ENCODE measurements around the gene NEU4. TPM values are rescaled to one million over a fixed set of nuclear protein-coding genes. Genes with fewer than 3 reads are reported as not detected.
A peak's percentile ranks its signal among the peaks of the same experiment; 100 is the strongest.
"Not testable (repeated sequence)": the region's sequence is repeated elsewhere in the genome, so short reads cannot be mapped to it uniquely, and the experiment has no call there.

NEU4 gene
- total RNA-seq, 4 donors from 2014 or later: 3.0 to 119 (median 19.4) TPM

GRCh38 chr2:241815477-241816430 lies 6.8 kb downstream of the NEU4 start:
- in situ Hi-C loops (cut with MboI; ENCODE audit: low sequenced_read_pairs in 4 of 4) (no loop called here), intact Hi-C loops (cut with DNase I; ENCODE audit: low total_unique reads) (no loop called here)
- no peak overlapping the region for H3K4me3 ChIP-seq
- no peak for TF ChIP-seq POLR2A (IDR thresholded peaks at IDR 0.05)
- TF ChIP-seq, protein P1, sequence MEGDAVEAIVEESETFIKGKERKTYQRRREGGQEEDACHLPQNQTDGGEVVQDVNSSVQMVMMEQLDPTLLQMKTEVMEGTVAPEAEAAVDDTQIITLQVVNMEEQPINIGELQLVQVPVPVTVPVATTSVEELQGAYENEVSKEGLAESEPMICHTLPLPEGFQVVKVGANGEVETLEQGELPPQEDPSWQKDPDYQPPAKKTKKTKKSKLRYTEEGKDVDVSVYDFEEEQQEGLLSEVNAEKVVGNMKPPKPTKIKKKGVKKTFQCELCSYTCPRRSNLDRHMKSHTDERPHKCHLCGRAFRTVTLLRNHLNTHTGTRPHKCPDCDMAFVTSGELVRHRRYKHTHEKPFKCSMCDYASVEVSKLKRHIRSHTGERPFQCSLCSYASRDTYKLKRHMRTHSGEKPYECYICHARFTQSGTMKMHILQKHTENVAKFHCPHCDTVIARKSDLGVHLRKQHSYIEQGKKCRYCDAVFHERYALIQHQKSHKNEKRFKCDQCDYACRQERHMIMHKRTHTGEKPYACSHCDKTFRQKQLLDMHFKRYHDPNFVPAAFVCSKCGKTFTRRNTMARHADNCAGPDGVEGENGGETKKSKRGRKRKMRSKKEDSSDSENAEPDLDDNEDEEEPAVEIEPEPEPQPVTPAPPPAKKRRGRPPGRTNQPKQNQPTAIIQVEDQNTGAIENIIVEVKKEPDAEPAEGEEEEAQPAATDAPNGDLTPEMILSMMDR (IDR thresholded peaks at IDR 0.05 in 4 of 5, conservative IDR thresholded peaks at IDR 0.05 in 1 of 5): no peak
- H3K27me3 ChIP-seq: no peaks in the 10 kb centered on the region
- DNase-seq: no peak
- no peak for ATAC-seq
- no peaks in the 10 kb centered on the region for H3K36me3 ChIP-seq
- H3K27ac ChIP-seq: no peak overlapping the region
- H3K4me1 ChIP-seq: peaks cover 0 to 6% of the 10 kb centered on the region in 2 donors
- H3K9me3 ChIP-seq: no peaks in the 10 kb centered on the region

GRCh38 chr2:241816431-241817121 lies 7.6 kb downstream of the NEU4 start:
- H3K9me3 ChIP-seq: no peaks in the 10 kb centered on the region
- TF ChIP-seq, protein P1 (IDR thresholded peaks at IDR 0.05 in 4 of 5, conservative IDR thresholded peaks at IDR 0.05 in 1 of 5): no peak
- no peak for TF ChIP-seq POLR2A (IDR thresholded peaks at IDR 0.05)
- no peak overlapping the region for H3K27ac ChIP-seq
- intact Hi-C loops (cut with DNase I; ENCODE audit: low total_unique reads) (no loop called here), in situ Hi-C loops (cut with MboI; ENCODE audit: low sequenced_read_pairs in 4 of 4) (no loop called here)
- H3K4me1 ChIP-seq: no peaks in the 10 kb centered on the region
- ATAC-seq (no peak), DNase-seq (peak in 1 of 2 donors; percentile 6)
- no peaks in the 10 kb centered on the region for H3K36me3 ChIP-seq
- no peak overlapping the region for H3K4me3 ChIP-seq
- H3K27me3 ChIP-seq: no peaks in the 10 kb centered on the region

DNA sequence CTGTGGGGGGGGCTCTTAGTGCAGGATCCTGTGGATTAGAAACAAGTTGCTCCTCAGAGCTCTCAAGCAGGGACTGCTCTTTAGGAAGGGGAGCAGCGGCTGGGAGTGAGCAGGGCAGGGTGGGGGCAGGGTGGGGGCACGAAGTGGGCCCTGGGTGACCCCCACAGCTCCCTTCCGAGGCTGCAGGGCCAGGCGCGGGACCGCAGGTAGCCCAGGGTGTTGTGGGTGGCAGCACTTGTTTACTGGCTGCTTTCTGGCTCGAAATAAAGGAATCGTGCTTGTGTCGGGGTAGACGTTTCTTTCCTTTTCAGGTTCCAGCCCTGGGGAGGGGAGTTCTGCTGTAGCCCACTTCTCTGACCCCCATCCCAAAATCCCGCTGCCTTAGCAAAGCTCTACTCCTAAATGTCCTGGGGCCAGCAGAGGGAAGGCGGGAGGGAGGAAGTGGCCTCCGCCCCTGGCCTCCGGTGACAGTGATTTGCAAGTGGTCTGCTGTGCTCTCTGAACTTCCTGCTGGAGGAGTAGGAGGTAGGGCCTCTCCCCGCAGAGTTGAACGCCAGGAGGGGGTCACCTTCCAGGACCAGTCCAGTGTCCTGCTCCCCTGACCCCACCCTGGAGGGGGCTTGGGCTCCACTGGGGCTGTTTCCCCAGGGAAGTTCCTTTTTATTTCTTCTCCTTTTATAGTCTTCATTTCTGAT lies 8.3 kb downstream of the NEU4 start:
- DNase-seq (peak in 1 of 2 donors; percentile 11), ATAC-seq (no peak)

GRCh38 chr2:241817821-241818215 lies 8.8 kb downstream of the NEU4 start:
- H3K4me1 ChIP-seq; DNase-seq; H3K27me3 ChIP-seq; H3K36me3 ChIP-seq; H3K9me3 ChIP-seq; intact Hi-C loops (cut with DNase I; ENCODE audit: low total_unique reads); H3K27ac ChIP-seq; ATAC-seq; in situ Hi-C loops (cut with MboI; ENCODE audit: low sequenced_read_pairs in 4 of 4); H3K4me3 ChIP-seq: not testable (repeated sequence)

More for the DNA sequence above, 8.3 kb downstream of the NEU4 start:
- Histone ChIP-seq H3K36me3 (no peaks in the 10 kb centered on the region), H3K27me3 (no peaks in the 10 kb centered on the region), H3K4me1 (no peaks in the 10 kb centered on the region), H3K4me3 (no peak overlapping the region), H3K9me3 (no peaks in the 10 kb centered on the region), H3K27ac (no peak overlapping the region)
- no peak for TF ChIP-seq POLR2A (IDR thresholded peaks at IDR 0.05)
- TF ChIP-seq, protein P1 (IDR thresholded peaks at IDR 0.05 in 4 of 5, conservative IDR thresholded peaks at IDR 0.05 in 1 of 5): no peak
- intact Hi-C loops (cut with DNase I; ENCODE audit: low total_unique reads) (no loop called here), in situ Hi-C loops (cut with MboI; ENCODE audit: low sequenced_read_pairs in 4 of 4) (no loop called here)

Measured in gastrocnemius medialis (tissue), 4 donors.